Mammary epithelial cell (primary cell): ENCODE results near the gene AQP2.

Experiments
- CTCF ChIP-seq, 2 donors: IDR thresholded peaks in 1 of 2; conservative IDR thresholded peaks in 1 of 2; 2 replicates each; pipeline ENCODE4 v1.5.1; 2011 to 2012; ENCODE audit warnings: inconsistent platforms in 2 of 2, low read length in 2 of 2, mild to moderate bottlenecking in 2 of 2, control low read depth in 1 of 2, low read depth in 1 of 2; ENCODE audit not compliant: insufficient read depth in 1 of 2; ENCODE audit errors: extremely low read depth in 1 of 2
- EZH2 ChIP-seq: IDR thresholded peaks from 2 replicates; pipeline ENCODE4 v1.6.1; 2012; ENCODE audit warnings: low read length, inconsistent platforms, borderline replicate concordance

DNA sequence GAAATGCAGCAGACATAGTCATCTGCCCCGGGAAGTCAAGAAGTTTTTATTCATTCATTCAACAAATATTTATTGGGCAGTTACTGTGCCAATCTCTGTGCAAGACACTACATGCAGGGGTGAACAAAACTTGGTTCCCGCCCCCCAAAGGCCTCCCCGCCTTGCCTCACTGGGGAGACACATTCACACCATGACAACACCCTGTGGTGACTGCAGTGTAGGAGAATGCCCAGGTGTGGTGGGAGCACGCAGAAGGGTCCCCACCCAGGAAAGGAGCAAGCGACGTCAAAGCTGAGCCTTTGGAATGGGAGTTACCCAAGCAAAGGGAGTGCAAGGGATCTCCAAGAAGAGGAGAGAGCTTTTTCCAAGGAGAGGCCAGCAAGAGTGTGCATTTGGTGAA lies 20.6 kb downstream of the AQP2 start:
- TF ChIP-seq EZH2 (no peak), CTCF (conservative IDR thresholded peaks at IDR 0.05 in 1 of 2, IDR thresholded peaks at IDR 0.05 in 1 of 2; ENCODE audit: extremely low read depth in 1 of 2, insufficient read depth in 1 of 2, low read depth in 1 of 2, low read length in 2 of 2) (no peak)
